SK-N-SH treated with all-trans-retinoic acid at 6 μM for 48 hours (cell line): ENCODE measurements around the gene BRICD5.

Experiments used
- ATAC-seq: fragments of 200-7000 bp; cut with Tn5 transposase; 3 replicates; pipeline ENCODE4 v1.9.1; 2020; ENCODE audit warnings: mild to moderate bottlenecking, moderate library complexity
- ARNTL ChIP-seq: fragments of 450-650 bp; formaldehyde crosslinking; IDR thresholded peaks from 2 replicates; pipeline ENCODE4 v1.5.0; 2020; ENCODE audit warnings: low read depth, mild to moderate bottlenecking, moderate library complexity, borderline replicate concordance
- BACH2 ChIP-seq: fragments of 250-450 bp; sonication (Bioruptor Pico); IDR thresholded peaks from 2 replicates; pipeline ENCODE4 v1.9.0; 2021; ENCODE audit warnings: mild to moderate bottlenecking, borderline replicate concordance
- CSDC2 ChIP-seq: fragments of 250-450 bp; sonication (Bioruptor Pico); IDR thresholded peaks from 2 replicates; pipeline ENCODE4 v1.5.0; 2020; ENCODE audit warnings: mild to moderate bottlenecking, moderate library complexity
- CSRNP3 ChIP-seq: fragments of 250-450 bp; sonication (Bioruptor Pico); IDR thresholded peaks from 2 replicates; pipeline ENCODE4 v1.5.1; 2021; ENCODE audit warnings: mild to moderate bottlenecking, moderate library complexity
- ESRRG ChIP-seq: fragments of 250-450 bp; sonication (Bioruptor Pico); IDR thresholded peaks from 2 replicates; pipeline ENCODE4 v1.6.1; 2021; ENCODE audit warnings: mild to moderate bottlenecking
- GLIS3 ChIP-seq: fragments of 250-450 bp; sonication (Bioruptor Pico); IDR thresholded peaks from 2 replicates; pipeline ENCODE4 v1.5.0; 2020; ENCODE audit warnings: mild to moderate bottlenecking, moderate library complexity
- ISL1 ChIP-seq: fragments of 250-450 bp; sonication (Bioruptor Pico); IDR thresholded peaks from 2 replicates; pipeline ENCODE4 v2.1.2; 2022; ENCODE audit warnings: mild to moderate bottlenecking, moderate library complexity
- OSR1 ChIP-seq: fragments of 250-450 bp; sonication (Bioruptor Pico); IDR thresholded peaks from 2 replicates; pipeline ENCODE4 v1.8.0; 2022; ENCODE audit warnings: moderate library complexity, mild to moderate bottlenecking, inconsistent platforms
- PPARA ChIP-seq: fragments of 250-450 bp; sonication (Bioruptor Pico); IDR thresholded peaks from 2 replicates; pipeline ENCODE4 v1.5.0; 2020; ENCODE audit warnings: mild to moderate bottlenecking, borderline replicate concordance
- RARB ChIP-seq: fragments of 250-450 bp; sonication (Bioruptor Pico); IDR thresholded peaks from 2 replicates; pipeline ENCODE4 v1.8.0; 2021; ENCODE audit warnings: mild to moderate bottlenecking, moderate library complexity
- SNAI2 ChIP-seq: fragments of 250-450 bp; sonication (Bioruptor Pico); IDR thresholded peaks from 2 replicates; pipeline ENCODE4 v1.5.0; 2020; ENCODE audit warnings: mild to moderate bottlenecking, moderate library complexity
- TCF4 ChIP-seq: fragments of 250-450 bp; sonication (Bioruptor Pico); IDR thresholded peaks from 2 replicates; pipeline ENCODE4 v1.8.0; 2021; ENCODE audit warnings: mild to moderate bottlenecking, moderate library complexity, borderline replicate concordance
- TOX ChIP-seq: fragments of 250-450 bp; sonication (Bioruptor Pico); IDR thresholded peaks from 2 replicates; pipeline ENCODE4 v1.8.0; 2021; ENCODE audit warnings: mild to moderate bottlenecking, moderate library complexity, borderline replicate concordance
- TSHZ2 ChIP-seq: fragments of 250-450 bp; sonication (Bioruptor Pico); IDR thresholded peaks from 2 replicates; pipeline ENCODE4 v1.5.0; 2020; ENCODE audit warnings: mild to moderate bottlenecking, moderate library complexity
- ZC3H10 ChIP-seq: fragments of 250-450 bp; sonication (Bioruptor Pico); IDR thresholded peaks from 2 replicates; pipeline ENCODE4 v1.5.1; 2021; ENCODE audit warnings: mild to moderate bottlenecking, moderate library complexity
- ZFP3 ChIP-seq: fragments of 250-450 bp; sonication (Bioruptor Pico); IDR thresholded peaks from 2 replicates; pipeline ENCODE4 v1.5.0; 2020; ENCODE audit warnings: mild to moderate bottlenecking, moderate library complexity
- ZNF565 ChIP-seq: fragments of 450-650 bp; formaldehyde crosslinking; conservative IDR thresholded peaks from 2 replicates; pipeline ENCODE4 v1.5.0; 2020; ENCODE audit warnings: low read depth, mild to moderate bottlenecking, moderate library complexity
- ZNF70 ChIP-seq: fragments of 450-650 bp; formaldehyde crosslinking; IDR thresholded peaks from 2 replicates; pipeline ENCODE4 v1.5.0; 2020; ENCODE audit warnings: mild to moderate bottlenecking, moderate library complexity
- ZNF8 ChIP-seq: fragments of 450-650 bp; formaldehyde crosslinking; IDR thresholded peaks from 2 replicates; pipeline ENCODE4 v1.5.0; 2020; ENCODE audit warnings: mild to moderate bottlenecking, moderate library complexity
- TF ChIP-seq, protein P1 (sequence below): fragments of 250-450 bp; sonication (Bioruptor Pico); IDR thresholded peaks from 2 replicates; pipeline ENCODE4 v1.8.0; 2020; ENCODE audit warnings: mild to moderate bottlenecking, moderate library complexity, borderline replicate concordance
- TF ChIP-seq, protein P2 (sequence below): fragments of 250-450 bp; sonication (Bioruptor Pico); IDR thresholded peaks from 2 replicates; pipeline ENCODE4 v1.5.1; 2020; ENCODE audit warnings: low read depth, mild to moderate bottlenecking, moderate library complexity

The BRICD5 gene

GRCh38 chr16:2181952-2182351 is 28.7 kb downstream of the BRICD5 start (continued):
- TF ChIP-seq TSHZ2 (CRISPR knock-in tag) (no peak), OSR1 (CRISPR knock-in tag) (no peak)

- TF ChIP-seq, protein P1, sequence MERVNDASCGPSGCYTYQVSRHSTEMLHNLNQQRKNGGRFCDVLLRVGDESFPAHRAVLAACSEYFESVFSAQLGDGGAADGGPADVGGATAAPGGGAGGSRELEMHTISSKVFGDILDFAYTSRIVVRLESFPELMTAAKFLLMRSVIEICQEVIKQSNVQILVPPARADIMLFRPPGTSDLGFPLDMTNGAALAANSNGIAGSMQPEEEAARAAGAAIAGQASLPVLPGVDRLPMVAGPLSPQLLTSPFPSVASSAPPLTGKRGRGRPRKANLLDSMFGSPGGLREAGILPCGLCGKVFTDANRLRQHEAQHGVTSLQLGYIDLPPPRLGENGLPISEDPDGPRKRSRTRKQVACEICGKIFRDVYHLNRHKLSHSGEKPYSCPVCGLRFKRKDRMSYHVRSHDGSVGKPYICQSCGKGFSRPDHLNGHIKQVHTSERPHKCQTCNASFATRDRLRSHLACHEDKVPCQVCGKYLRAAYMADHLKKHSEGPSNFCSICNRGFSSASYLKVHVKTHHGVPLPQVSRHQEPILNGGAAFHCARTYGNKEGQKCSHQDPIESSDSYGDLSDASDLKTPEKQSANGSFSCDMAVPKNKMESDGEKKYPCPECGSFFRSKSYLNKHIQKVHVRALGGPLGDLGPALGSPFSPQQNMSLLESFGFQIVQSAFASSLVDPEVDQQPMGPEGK (CRISPR knock-in tag) = no peak
- no peak for TF ChIP-seq ZNF565 (CRISPR knock-in tag)
- TF ChIP-seq ZFP3 = no peak
- TF ChIP-seq ZNF70 (CRISPR knock-in tag) = no peak
- TF ChIP-seq, protein P2, sequence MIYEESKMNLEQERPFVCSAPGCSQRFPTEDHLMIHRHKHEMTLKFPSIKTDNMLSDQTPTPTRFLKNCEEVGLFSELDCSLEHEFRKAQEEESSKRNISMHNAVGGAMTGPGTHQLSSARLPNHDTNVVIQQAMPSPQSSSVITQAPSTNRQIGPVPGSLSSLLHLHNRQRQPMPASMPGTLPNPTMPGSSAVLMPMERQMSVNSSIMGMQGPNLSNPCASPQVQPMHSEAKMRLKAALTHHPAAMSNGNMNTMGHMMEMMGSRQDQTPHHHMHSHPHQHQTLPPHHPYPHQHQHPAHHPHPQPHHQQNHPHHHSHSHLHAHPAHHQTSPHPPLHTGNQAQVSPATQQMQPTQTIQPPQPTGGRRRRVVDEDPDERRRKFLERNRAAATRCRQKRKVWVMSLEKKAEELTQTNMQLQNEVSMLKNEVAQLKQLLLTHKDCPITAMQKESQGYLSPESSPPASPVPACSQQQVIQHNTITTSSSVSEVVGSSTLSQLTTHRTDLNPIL (CRISPR knock-in tag) = no peak
- no peak for TF ChIP-seq ARNTL (CRISPR knock-in tag)
- no peak for TF ChIP-seq TSHZ2 (CRISPR knock-in tag)
- no peak for TF ChIP-seq CSRNP3 (CRISPR knock-in tag)
- no peak for TF ChIP-seq ESRRG (CRISPR knock-in tag)
- no peak for TF ChIP-seq ZC3H10 (CRISPR knock-in tag)
- TF ChIP-seq CSDC2 (CRISPR knock-in tag) = no peak
- TF ChIP-seq OSR1 (CRISPR knock-in tag) = no peak
- TF ChIP-seq ISL1 (CRISPR knock-in tag) = no peak
- no peak for TF ChIP-seq PPARA (CRISPR knock-in tag)
- no peak for ATAC-seq
These were observed 29.4 kb downstream of the BRICD5 start for GRCh38 chr16:2180962-2181923.

DNA sequence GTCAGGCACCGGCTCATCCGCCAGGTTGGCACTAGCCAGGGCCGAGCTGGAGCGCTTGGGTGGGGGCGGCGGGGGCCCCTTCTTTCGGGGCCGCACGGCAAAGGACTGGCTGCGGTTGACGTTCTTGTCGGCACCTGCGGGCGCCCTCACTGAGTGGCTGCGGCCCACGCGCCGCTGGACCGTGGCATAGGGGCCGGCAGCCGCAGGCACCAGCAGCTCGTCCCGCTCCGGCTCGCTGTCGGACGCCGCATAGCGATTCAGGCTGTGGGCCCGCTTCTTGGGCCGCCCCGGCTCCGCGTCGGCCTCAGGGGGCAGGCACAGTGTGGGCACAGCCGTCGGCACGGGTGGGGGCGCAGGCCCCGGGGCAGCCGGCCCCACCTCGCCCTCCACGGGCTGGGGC is 30.2 kb downstream of the BRICD5 start:
- no peak for ATAC-seq
- TF ChIP-seq RARB (CRISPR knock-in tag) (no peak), ZC3H10 (CRISPR knock-in tag) (no peak), ARNTL (CRISPR knock-in tag) (no peak), ESRRG (CRISPR knock-in tag) (no peak), TCF4 (CRISPR knock-in tag) (no peak), ZFP3 (no peak), ZNF70 (CRISPR knock-in tag) (no peak), CSRNP3 (CRISPR knock-in tag) (no peak), CSDC2 (CRISPR knock-in tag) (no peak), BACH2 (CRISPR knock-in tag) (no peak), GLIS3 (CRISPR knock-in tag) (no peak), TOX (CRISPR knock-in tag) (no peak), ZNF565 (CRISPR knock-in tag) (no peak), PPARA (CRISPR knock-in tag) (no peak), ISL1 (CRISPR knock-in tag) (no peak), ZNF8 (CRISPR knock-in tag) (no peak), SNAI2 (no peak)
- TF ChIP-seq, protein P2 (CRISPR knock-in tag) = no peak
